ENCODE measurements around the gene UNC79. TPM values are rescaled to one million over a fixed set of nuclear protein-coding genes. Genes with fewer than 3 reads are reported as not detected.

The UNC79 gene
- total RNA-seq, 4 donors from 2014 or later = 0.14 to 0.32 TPM; not detected in 2

DNA sequence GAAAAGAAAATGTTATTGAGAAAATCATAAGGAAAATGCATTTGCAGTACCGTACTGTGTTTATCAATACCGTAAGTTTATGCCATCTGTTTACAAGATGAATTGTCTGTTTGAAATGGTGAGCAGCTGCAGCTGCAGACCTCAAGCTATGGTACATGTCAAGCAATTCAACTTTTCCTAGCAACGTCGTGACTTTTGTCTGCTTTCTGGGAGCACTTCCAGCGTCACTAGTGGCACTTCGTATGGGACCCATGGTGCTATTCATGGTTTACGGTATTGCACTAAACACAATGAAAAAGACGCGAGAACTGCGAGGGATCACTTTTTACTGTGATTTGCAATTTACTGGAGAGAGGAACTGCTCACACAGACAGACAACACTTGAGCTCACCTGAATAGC, 160.8 kb downstream of the UNC79 start:
- WGBS, 2 donors (ENCODE audit: low coverage in 1 of 2) = 55 to 66% methylated on average over 7 to 10 of the region's 10 CpGs
- in situ Hi-C loops (cut with MboI; ENCODE audit: low pct_ligation_motif_present in 1 of 4, low pct_unique_long_range_greater_than_20kb in 1 of 4, low sequenced_read_pairs in 3 of 4) (no loop called here), intact Hi-C loops (cut with DNase I; ENCODE audit: low total_unique reads) (no loop called here)
- no peaks in the 10 kb centered on the region for H3K36me3 ChIP-seq
- no peak for DNase-seq
- H3K9me3 ChIP-seq = no peaks in the 10 kb centered on the region
- H3K4me3 ChIP-seq = no peak overlapping the region
- H3K27me3 ChIP-seq = no peaks in the 10 kb centered on the region
- no peaks in the 10 kb centered on the region for H3K4me1 ChIP-seq
- H3K27ac ChIP-seq = no peak overlapping the region
- TF ChIP-seq POLR2A (IDR thresholded peaks at IDR 0.05) = no peak
- TF ChIP-seq EP300 (IDR thresholded peaks at IDR 0.05; ENCODE audit: low read depth) = no peak
- TF ChIP-seq POLR2AphosphoS5 (IDR thresholded peaks at IDR 0.05) = no peak
- no peak for TF ChIP-seq CTCF (IDR thresholded peaks at IDR 0.05)

DNA sequence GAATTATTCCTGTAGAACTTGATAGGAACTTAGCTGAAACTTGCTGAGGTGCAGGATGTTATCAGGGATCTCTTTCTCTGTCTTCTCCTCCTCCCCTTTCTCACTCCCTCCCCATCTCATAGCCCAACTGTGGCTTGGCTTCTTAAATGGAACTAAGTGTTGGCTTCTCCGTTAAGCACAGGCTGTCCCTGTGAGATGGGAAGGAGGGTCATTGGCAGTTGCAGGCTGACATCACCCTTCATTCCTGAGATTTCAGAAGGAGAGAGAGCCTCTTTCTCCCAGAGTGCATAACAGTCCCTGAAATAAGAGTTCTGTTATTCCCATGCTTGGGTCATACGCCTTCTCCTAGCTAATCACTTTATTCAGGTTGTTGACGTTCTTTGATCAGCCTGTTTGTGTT, 162.0 kb downstream of the UNC79 start:
- Histone ChIP-seq H3K27me3 (no peaks in the 10 kb centered on the region), H3K27ac (no peak overlapping the region), H3K36me3 (no peaks in the 10 kb centered on the region), H3K4me3 (no peak overlapping the region), H3K9me3 (no peaks in the 10 kb centered on the region), H3K4me1 (no peaks in the 10 kb centered on the region)
- WGBS, 2 donors (ENCODE audit: low coverage in 1 of 2) = 58 to 60% methylated on average over 1 to 3 of the region's 3 CpGs
- intact Hi-C loops (cut with DNase I; ENCODE audit: low total_unique reads) (no loop called here), in situ Hi-C loops (cut with MboI; ENCODE audit: low pct_ligation_motif_present in 1 of 4, low pct_unique_long_range_greater_than_20kb in 1 of 4, low sequenced_read_pairs in 3 of 4) (no loop called here)
- DNase-seq = no peak
- TF ChIP-seq POLR2A (IDR thresholded peaks at IDR 0.05) (no peak), CTCF (IDR thresholded peaks at IDR 0.05) (no peak), POLR2AphosphoS5 (IDR thresholded peaks at IDR 0.05) (no peak), EP300 (IDR thresholded peaks at IDR 0.05; ENCODE audit: low read depth) (no peak)

DNA sequence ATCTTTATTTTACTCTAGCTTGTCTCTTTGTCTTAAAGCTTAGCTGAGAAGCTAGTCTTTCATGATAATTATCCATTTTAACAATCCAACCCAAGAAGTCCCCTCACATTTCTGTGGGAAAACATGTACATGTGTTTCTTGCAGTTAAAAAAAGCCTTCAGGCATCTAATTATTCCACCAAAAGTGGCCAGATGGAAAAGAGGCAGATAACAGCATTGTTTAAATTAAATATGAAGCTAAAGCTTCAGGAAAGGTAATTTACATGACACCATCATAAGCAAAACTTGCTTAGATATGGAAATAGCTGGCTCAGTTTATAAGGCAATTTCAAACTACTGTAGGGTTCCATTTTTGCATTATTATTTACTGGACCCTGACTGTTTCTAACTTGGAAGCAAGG, 175.4 kb downstream of the UNC79 start:
- H3K9me3 ChIP-seq = peaks cover 0 to 7% of the 10 kb centered on the region in 2 donors
- no peaks in the 10 kb centered on the region for H3K4me1 ChIP-seq
- TF ChIP-seq EP300 (IDR thresholded peaks at IDR 0.05; ENCODE audit: low read depth) = no peak
- TF ChIP-seq POLR2AphosphoS5 (IDR thresholded peaks at IDR 0.05) = no peak
- no peak for DNase-seq
- no peaks in the 10 kb centered on the region for H3K36me3 ChIP-seq
- no peak overlapping the region for H3K27ac ChIP-seq
- in situ Hi-C loops (cut with MboI; ENCODE audit: low pct_ligation_motif_present in 1 of 4, low pct_unique_long_range_greater_than_20kb in 1 of 4, low sequenced_read_pairs in 3 of 4) (no loop called here), intact Hi-C loops (cut with DNase I; ENCODE audit: low total_unique reads) (no loop called here)
- H3K4me3 ChIP-seq = no peak overlapping the region
- H3K27me3 ChIP-seq = peaks cover 7% of the 10 kb centered on the region

- no peaks in the 10 kb centered on the region for H3K9me3 ChIP-seq
- no peak for TF ChIP-seq POLR2A (IDR thresholded peaks at IDR 0.05)
- TF ChIP-seq CTCF (IDR thresholded peaks at IDR 0.05) = peak in 4 of 5 experiments; percentile 27 to 40 (median 31)
- H3K27ac ChIP-seq = no peak overlapping the region
- peak; percentile 9 for DNase-seq
- intact Hi-C loops (cut with DNase I; ENCODE audit: low total_unique reads) (no loop called here), in situ Hi-C loops (cut with MboI; ENCODE audit: low pct_ligation_motif_present in 1 of 4, low pct_unique_long_range_greater_than_20kb in 1 of 4, low sequenced_read_pairs in 3 of 4) (no loop called here)
- H3K36me3 ChIP-seq = no peaks in the 10 kb centered on the region
- 41 to 45% methylated on average over 7 of the region's 7 CpGs for WGBS, 2 donors (ENCODE audit: low coverage in 1 of 2)
- H3K27me3 ChIP-seq = peaks cover under 1% of the 10 kb centered on the region
- no peak overlapping the region for H3K4me3 ChIP-seq
- H3K4me1 ChIP-seq = no peaks in the 10 kb centered on the region
Measured at GRCh38 chr14:93619176-93619793, 188.5 kb downstream of the UNC79 start.

DNA sequence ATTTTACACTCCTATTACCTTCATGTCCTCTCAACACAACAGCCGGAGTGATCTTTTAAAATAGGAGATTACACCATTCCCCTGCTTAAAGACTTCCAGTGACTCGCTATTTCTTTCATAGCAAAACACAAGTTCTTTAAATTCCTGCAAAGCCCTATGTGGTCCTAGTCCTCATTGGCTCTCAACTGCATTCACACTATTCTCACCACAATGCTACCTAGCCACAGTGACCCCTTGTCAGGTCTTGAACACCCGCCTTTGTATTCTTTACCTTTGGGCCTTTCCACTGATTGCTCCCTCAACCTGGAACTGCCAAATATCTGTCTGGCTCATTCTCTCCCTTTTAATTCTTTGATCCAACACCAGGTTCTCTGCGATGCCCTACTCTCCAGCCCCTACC, 197.3 kb downstream of the UNC79 start:
- H3K36me3 ChIP-seq = no peaks in the 10 kb centered on the region
- H3K4me3 ChIP-seq = no peak overlapping the region
- H3K27me3 ChIP-seq = peaks cover 7% of the 10 kb centered on the region
- DNase-seq = no peak
- TF ChIP-seq POLR2A (IDR thresholded peaks at IDR 0.05) (no peak), CTCF (IDR thresholded peaks at IDR 0.05) (no peak), POLR2AphosphoS5 (IDR thresholded peaks at IDR 0.05) (no peak), EP300 (IDR thresholded peaks at IDR 0.05; ENCODE audit: low read depth) (no peak)
- H3K9me3 ChIP-seq = no peaks in the 10 kb centered on the region
- intact Hi-C loops (cut with DNase I; ENCODE audit: low total_unique reads) (no loop called here), in situ Hi-C loops (cut with MboI; ENCODE audit: low pct_ligation_motif_present in 1 of 4, low pct_unique_long_range_greater_than_20kb in 1 of 4, low sequenced_read_pairs in 3 of 4) (no loop called here)
- 90 to 93% methylated on average over 4 of the region's 4 CpGs for WGBS, 2 donors (ENCODE audit: low coverage in 1 of 2)
- no peaks in the 10 kb centered on the region for H3K4me1 ChIP-seq
- no peak overlapping the region for H3K27ac ChIP-seq

Data from transverse colon (tissue), 4 donors.